ENCODE measurements around the gene IER5.

Gene IER5

DNA sequence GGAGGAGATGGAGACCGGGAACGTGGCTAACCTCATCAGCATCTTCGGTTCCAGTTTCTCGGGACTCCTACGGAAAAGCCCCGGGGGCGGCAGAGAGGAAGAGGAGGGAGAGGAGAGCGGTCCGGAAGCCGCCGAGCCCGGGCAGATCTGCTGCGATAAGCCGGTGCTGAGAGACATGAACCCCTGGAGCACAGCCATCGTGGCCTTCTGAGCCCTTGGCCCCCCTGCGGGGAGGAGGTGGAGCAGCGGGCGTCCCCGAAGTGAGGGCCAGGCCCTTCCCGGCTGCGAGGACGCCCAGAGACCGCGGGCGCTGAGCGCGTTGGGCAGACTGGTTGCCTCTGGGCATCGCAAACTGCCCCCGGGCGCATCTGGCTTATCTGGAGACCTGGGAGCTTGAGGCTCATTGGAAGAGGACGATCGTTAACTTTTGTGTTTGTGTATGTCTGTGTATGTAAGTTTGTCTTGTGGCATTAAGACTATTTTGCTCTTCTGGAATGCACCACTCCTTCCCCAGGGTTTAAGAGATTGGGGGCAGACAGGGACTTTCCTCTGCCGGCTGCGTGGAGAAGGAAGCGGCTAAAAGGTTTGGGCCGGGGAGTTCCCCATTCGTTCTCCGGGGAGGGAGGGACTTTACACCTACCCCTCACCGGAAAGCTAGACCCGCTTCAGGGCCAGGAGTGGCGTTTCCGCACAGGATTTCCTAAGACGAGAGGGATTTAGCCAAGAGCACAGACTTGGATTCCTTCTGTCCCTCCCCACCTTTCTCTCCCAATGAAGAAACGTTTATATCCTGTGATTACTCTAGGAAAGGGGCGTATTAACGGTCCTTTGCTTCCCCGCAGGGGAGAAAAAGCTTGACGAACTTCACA lies 1.4 kb downstream of the IER5 start:
- Histone ChIP-seq H3K9me3 (ENCODE audit: insufficient read depth, low read depth, low read length) (no peaks in the 10 kb centered on the region), H3K4me3 (ENCODE audit: low read length) (peak overlapping the region; percentile 72), H3K27ac (ENCODE audit: low read depth, low read length) (no peak overlapping the region), H3K27me3 (ENCODE audit: insufficient read depth, low read length) (peaks cover 48% of the 10 kb centered on the region), H3K36me3 (ENCODE audit: insufficient read depth, low read length) (peaks cover 7% of the 10 kb centered on the region; the same call in 1 of the 2 replicates), H3K4me1 (ENCODE audit: insufficient read depth, low read length) (peaks cover 23% of the 10 kb centered on the region), H3K9ac (ENCODE audit: low read depth, low read length) (peak overlapping the region; percentile 61)
- WGBS = under 1% methylated on average over 48 of the region's 48 CpGs

DNA sequence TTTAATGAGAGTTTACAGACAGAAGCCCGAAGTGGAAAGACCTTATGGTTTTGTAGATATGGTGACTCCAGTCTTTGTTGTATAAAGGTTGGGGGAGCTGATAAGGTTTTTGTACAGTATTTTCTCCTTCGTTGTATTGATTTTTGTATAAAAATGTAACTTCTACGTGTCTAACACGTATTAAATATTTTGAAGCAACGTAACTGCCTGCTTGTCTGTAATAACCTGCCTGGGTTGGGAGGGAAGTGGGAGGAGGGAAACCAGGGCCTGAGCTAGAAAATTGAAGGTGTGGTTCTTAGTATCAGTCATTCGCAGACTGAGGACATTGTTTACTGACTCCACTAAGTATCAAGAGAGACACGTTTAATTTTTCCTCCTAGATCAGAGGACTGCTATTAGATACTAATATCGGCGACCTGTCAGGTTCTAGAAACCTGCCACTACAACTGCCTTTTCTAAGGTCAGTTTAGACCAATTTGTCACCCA lies 2.2 kb downstream of the IER5 start:
- Histone ChIP-seq H3K4me1 (ENCODE audit: insufficient read depth, low read length) (peaks cover 29% of the 10 kb centered on the region), H3K36me3 (ENCODE audit: insufficient read depth, low read length) (peaks cover 7% of the 10 kb centered on the region; the same call in 1 of the 2 replicates), H3K4me3 (ENCODE audit: low read length) (peak overlapping the region; percentile 72), H3K9ac (ENCODE audit: low read depth, low read length) (peak overlapping the region; percentile 61; the same call in 1 of the 2 replicates), H3K27ac (ENCODE audit: low read depth, low read length) (no peak overlapping the region), H3K9me3 (ENCODE audit: insufficient read depth, low read depth, low read length) (no peaks in the 10 kb centered on the region), H3K27me3 (ENCODE audit: insufficient read depth, low read length) (peaks cover 44% of the 10 kb centered on the region)
- 26% methylated on average over 9 of the region's 9 CpGs for WGBS

DNA sequence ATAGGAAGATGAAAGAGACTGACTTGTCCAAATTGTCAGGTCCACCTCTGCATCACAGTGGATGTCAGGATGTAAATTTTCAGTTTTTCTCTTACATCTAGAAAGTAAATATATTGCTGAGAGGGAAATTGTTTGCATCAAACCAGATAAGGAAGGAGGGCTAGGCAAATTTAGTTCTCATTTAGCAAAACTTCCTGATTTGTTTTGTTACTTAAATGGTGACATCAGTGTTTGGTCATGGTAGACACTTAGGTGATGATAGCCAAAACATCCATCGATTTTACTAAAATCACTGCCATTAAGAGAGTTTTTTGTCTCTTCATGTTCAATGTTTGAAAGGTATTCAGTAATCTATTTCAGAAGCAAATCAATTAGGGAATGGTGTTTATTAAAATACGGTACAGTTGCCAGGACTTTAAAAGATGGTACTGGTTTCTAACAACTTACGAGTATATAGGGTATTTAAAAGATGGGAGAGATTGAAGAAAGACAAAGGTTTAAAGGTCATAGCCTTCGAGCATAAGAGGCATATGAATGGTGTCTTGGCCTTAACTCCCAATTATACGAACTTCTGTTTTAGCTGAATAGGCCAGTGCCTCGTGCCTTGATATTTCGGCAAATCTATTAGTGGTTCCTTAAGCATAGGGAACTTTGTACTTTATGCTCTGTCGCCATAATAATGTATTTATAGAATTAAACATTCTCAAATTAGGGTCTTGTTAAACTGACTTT lies 3.0 kb downstream of the IER5 start:
- H3K4me3 ChIP-seq (ENCODE audit: low read length) = peak overlapping the region; percentile 72; the same call in 1 of the 2 replicates
- WGBS = 95% methylated on average over 7 of the region's 8 CpGs
- H3K27ac ChIP-seq (ENCODE audit: low read depth, low read length) = no peak overlapping the region
- H3K4me1 ChIP-seq (ENCODE audit: insufficient read depth, low read length) = peaks cover 36% of the 10 kb centered on the region
- peaks cover 7% of the 10 kb centered on the region; the same call in 1 of the 2 replicates for H3K36me3 ChIP-seq (ENCODE audit: insufficient read depth, low read length)
- H3K9ac ChIP-seq (ENCODE audit: low read depth, low read length) = no peak overlapping the region
- H3K9me3 ChIP-seq (ENCODE audit: insufficient read depth, low read depth, low read length) = no peaks in the 10 kb centered on the region
- peaks cover 45% of the 10 kb centered on the region for H3K27me3 ChIP-seq (ENCODE audit: insufficient read depth, low read length)

DNA sequence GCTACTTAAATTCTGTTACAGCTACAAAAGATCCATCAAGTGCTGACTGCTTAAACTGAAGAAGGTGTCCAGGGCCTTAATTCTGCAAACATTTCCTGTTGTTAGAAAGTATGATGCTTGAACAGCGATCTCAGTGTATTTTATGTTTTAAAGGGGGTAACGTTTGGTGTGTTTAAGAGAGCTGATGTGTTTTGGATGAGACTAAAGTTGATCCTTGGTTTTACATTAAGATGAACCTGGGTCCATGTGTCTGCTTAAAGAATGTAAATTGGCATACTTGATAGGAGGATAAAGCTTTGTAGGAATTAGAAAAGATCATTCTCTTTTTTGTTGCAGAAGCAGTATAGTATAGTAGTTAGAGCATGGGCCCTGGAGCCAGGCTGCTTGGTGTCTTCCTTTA lies 3.6 kb downstream of the IER5 start:
- Histone ChIP-seq H3K9ac (ENCODE audit: low read depth, low read length) (no peak overlapping the region), H3K36me3 (ENCODE audit: insufficient read depth, low read length) (peaks cover 7% of the 10 kb centered on the region; the same call in 1 of the 2 replicates), H3K4me3 (ENCODE audit: low read length) (no peak overlapping the region), H3K4me1 (ENCODE audit: insufficient read depth, low read length) (peaks cover 42% of the 10 kb centered on the region), H3K9me3 (ENCODE audit: insufficient read depth, low read depth, low read length) (no peaks in the 10 kb centered on the region), H3K27ac (ENCODE audit: low read depth, low read length) (no peak overlapping the region), H3K27me3 (ENCODE audit: insufficient read depth, low read length) (peaks cover 46% of the 10 kb centered on the region)
- 91% methylated on average over 2 of the region's 2 CpGs for WGBS

DNA sequence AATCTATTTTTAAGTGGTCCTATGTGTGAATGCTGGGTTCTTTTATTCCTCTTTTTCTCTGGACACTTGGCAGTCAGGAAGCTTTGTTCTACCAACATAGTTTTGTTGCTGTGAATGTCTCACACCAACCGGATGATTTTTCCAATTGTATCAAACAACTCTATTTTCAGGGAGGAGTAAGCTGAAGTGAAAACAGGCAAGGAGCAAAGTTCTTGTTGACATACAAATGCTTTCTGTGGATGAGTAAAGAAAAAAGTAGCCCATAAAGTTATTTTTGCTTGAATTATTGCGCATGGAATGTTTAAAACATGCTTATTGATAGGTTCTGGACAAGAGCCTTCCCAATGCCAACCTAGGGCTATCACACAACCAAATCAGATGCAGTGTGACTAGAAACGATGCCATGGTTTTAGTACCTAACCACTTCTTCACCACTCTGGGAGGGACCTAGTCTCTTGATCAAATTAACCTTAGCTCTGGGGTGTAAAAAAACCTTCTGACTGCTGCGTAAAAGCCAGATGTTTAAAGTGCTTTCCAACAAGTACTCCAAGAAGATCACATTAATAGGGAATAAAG lies 4.5 kb downstream of the IER5 start:
- Histone ChIP-seq H3K4me3 (ENCODE audit: low read length) (no peak overlapping the region), H3K4me1 (ENCODE audit: insufficient read depth, low read length) (peaks cover 48% of the 10 kb centered on the region), H3K27me3 (ENCODE audit: insufficient read depth, low read length) (peaks cover 46% of the 10 kb centered on the region), H3K27ac (ENCODE audit: low read depth, low read length) (no peak overlapping the region), H3K36me3 (ENCODE audit: insufficient read depth, low read length) (peaks cover 7% of the 10 kb centered on the region; the same call in 1 of the 2 replicates), H3K9me3 (ENCODE audit: insufficient read depth, low read depth, low read length) (no peaks in the 10 kb centered on the region), H3K9ac (ENCODE audit: low read depth, low read length) (no peak overlapping the region)
- 98% methylated on average over 4 of the region's 4 CpGs for WGBS

DNA sequence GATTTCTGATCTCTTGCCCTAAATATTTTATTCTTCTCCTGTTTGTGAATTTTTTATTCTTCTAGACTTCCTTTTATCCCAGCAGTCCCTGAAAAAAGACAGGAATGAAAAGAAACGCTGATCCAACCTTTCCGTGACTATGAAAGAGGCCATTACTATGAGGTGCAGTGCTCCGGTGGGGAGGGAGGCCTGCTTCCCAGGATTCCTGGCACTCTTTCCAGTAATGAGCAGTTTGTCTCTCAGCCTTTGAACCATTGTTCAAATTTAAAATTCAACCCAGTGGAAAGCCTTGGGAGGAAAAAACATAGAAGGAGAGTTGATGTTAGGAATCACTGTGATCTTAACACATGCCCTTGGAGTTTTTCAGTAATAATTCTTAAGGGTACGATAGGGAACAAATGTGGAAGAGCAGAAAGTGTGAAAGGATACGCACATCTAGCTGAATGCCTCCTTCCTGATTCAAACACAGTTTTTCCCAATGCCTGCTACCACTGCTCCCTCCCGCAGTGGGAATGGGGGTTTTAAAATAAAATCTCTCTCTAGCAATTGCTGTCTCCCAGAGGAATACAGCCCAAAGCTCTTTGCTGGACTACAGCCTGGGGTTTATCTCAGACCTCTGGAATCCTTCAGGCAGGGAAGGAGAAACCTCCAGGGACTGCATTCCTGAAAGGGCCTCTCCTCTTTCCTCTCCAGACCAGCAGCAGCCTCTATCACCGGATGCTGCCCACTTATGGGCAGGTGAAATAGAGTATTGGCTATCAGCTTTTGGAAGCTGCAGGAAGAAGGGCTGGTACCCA lies 6.1 kb downstream of the IER5 start:
- H3K27ac ChIP-seq (ENCODE audit: low read depth, low read length) = no peak overlapping the region; the same call in 1 of the 2 replicates
- no peaks in the 10 kb centered on the region for H3K9me3 ChIP-seq (ENCODE audit: insufficient read depth, low read depth, low read length)
- H3K4me3 ChIP-seq (ENCODE audit: low read length) = no peak overlapping the region
- no peak overlapping the region for H3K9ac ChIP-seq (ENCODE audit: low read depth, low read length)
- H3K4me1 ChIP-seq (ENCODE audit: insufficient read depth, low read length) = peaks cover 60% of the 10 kb centered on the region
- peaks cover 7% of the 10 kb centered on the region; the same call in 1 of the 2 replicates for H3K36me3 ChIP-seq (ENCODE audit: insufficient read depth, low read length)
- WGBS = 89% methylated on average over 6 of the region's 7 CpGs
- H3K27me3 ChIP-seq (ENCODE audit: insufficient read depth, low read length) = peaks cover 59% of the 10 kb centered on the region

DNA sequence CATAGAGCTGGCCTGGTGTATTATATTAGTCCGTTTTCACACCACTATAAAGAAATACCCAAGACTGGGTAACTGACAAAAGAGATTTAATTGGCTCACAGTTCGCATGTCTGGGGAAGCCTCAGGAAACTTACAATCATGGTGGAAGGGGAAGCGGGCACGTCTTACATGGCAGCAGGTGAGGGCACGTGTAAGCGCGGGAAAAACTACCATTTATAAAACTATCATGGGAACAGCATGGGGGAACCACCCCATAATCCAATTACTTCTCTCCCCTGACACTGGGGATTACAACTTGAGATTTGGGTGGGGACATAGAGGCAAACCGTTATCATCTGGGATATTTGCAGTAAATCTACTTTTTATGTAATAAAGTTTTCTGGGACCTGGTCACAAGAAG lies 6.8 kb downstream of the IER5 start:
- H3K4me1 ChIP-seq (ENCODE audit: insufficient read depth, low read length) = peaks cover 66% of the 10 kb centered on the region
- WGBS = 89% methylated on average over 8 of the region's 8 CpGs
- no peaks in the 10 kb centered on the region for H3K9me3 ChIP-seq (ENCODE audit: insufficient read depth, low read depth, low read length)
- no peak overlapping the region for H3K4me3 ChIP-seq (ENCODE audit: low read length)
- H3K27me3 ChIP-seq (ENCODE audit: insufficient read depth, low read length) = peaks cover 58% of the 10 kb centered on the region
- no peak overlapping the region for H3K27ac ChIP-seq (ENCODE audit: low read depth, low read length)
- peaks cover 7% of the 10 kb centered on the region; the same call in 1 of the 2 replicates for H3K36me3 ChIP-seq (ENCODE audit: insufficient read depth, low read length)
- H3K9ac ChIP-seq (ENCODE audit: low read depth, low read length) = no peak overlapping the region

DNA sequence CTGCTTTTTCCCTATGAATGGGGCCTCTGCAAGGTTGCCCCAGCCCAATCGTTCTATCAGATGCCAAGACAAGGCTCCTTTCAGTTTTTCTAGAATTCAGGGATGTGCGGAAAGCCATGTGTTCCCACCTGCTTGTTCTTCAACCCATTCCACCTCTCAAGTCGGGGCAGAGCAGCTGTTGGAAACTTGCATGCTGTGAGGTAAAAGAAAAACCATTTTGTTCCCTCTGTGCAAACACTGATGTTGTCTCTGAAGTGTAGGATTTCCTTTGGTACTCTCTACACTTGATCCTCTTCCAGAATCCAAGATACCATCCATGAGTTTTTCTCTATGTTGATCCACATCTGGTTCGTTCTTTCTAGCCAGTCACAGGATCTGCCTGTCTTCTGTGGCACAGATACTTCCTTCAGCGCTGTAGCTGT lies 7.3 kb downstream of the IER5 start:
- no peak overlapping the region for H3K4me3 ChIP-seq (ENCODE audit: low read length)
- no peaks in the 10 kb centered on the region for H3K9me3 ChIP-seq (ENCODE audit: insufficient read depth, low read depth, low read length)
- WGBS = 73% methylated on average over 5 of the region's 5 CpGs
- H3K9ac ChIP-seq (ENCODE audit: low read depth, low read length) = no peak overlapping the region
- peaks cover 67% of the 10 kb centered on the region for H3K4me1 ChIP-seq (ENCODE audit: insufficient read depth, low read length)
- H3K36me3 ChIP-seq (ENCODE audit: insufficient read depth, low read length) = peaks cover 7% of the 10 kb centered on the region; the same call in 1 of the 2 replicates
- no peak overlapping the region for H3K27ac ChIP-seq (ENCODE audit: low read depth, low read length)
- H3K27me3 ChIP-seq (ENCODE audit: insufficient read depth, low read length) = peaks cover 58% of the 10 kb centered on the region

DNA sequence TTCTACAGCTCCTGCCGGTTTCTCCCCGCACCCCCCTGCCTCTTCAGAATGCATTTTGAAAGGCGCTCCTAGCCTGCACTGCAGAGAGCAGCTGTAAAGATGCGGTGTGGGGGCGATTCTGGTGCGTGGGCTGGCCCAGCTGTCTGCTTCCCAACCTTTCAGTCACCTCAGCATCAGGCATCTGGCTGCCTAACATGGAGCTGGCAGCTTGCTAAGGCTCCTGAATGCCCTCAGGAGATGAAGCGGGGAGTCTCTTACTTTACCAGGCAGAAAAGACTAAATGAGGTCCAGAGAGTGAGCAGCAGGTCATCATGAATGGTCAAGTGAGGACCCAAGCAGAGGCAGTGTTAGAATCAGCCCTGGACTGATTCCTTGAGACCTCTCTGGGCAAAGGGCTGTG lies 8.7 kb downstream of the IER5 start:
- H3K9ac ChIP-seq (ENCODE audit: low read depth, low read length) = no peak overlapping the region
- H3K9me3 ChIP-seq (ENCODE audit: insufficient read depth, low read depth, low read length) = no peaks in the 10 kb centered on the region

More for the DNA sequence above, 8.7 kb downstream of the IER5 start:
- no peak overlapping the region for H3K4me3 ChIP-seq (ENCODE audit: low read length)
- no peak overlapping the region for H3K27ac ChIP-seq (ENCODE audit: low read depth, low read length)
- peaks cover 2% of the 10 kb centered on the region; the same call in 1 of the 2 replicates for H3K36me3 ChIP-seq (ENCODE audit: insufficient read depth, low read length)
- peaks cover 49% of the 10 kb centered on the region for H3K27me3 ChIP-seq (ENCODE audit: insufficient read depth, low read length)
- 49% methylated on average over 7 of the region's 7 CpGs for WGBS
- H3K4me1 ChIP-seq (ENCODE audit: insufficient read depth, low read length) = peaks cover 68% of the 10 kb centered on the region

All from HUES64 (cell line).